Measurements from ENCODE around the gene TPBGL.

GRCh38 chr11:75271730-75272129 is 31.2 kb downstream of the TPBGL start:
- TF ChIP-seq POLR2A (IDR thresholded peaks at IDR 0.05) = no peak
- TF ChIP-seq, protein P1, sequence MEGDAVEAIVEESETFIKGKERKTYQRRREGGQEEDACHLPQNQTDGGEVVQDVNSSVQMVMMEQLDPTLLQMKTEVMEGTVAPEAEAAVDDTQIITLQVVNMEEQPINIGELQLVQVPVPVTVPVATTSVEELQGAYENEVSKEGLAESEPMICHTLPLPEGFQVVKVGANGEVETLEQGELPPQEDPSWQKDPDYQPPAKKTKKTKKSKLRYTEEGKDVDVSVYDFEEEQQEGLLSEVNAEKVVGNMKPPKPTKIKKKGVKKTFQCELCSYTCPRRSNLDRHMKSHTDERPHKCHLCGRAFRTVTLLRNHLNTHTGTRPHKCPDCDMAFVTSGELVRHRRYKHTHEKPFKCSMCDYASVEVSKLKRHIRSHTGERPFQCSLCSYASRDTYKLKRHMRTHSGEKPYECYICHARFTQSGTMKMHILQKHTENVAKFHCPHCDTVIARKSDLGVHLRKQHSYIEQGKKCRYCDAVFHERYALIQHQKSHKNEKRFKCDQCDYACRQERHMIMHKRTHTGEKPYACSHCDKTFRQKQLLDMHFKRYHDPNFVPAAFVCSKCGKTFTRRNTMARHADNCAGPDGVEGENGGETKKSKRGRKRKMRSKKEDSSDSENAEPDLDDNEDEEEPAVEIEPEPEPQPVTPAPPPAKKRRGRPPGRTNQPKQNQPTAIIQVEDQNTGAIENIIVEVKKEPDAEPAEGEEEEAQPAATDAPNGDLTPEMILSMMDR (IDR thresholded peaks at IDR 0.05) = no peak

Measured in ovary (tissue), 3 donors.